SK-N-SH (cell line): ENCODE measurements around the gene SYNE3. TPM values are rescaled to one million over a fixed set of nuclear protein-coding genes. Genes with fewer than 3 reads are reported as not detected.

Experiments used
- CTCF ChIA-PET: fragments of 300-600, 350-600 bp; formaldehyde crosslinking; extraction: SDS; loops from one replicate; lab custom pipeline; 2021; lab: Yijun Ruan, JAX
- POLR2A ChIA-PET: fragments of 350-600 bp; sonication (Branson Sonifier 250); formaldehyde crosslinking; extraction: SDS; loops from one replicate; lab custom pipeline; 2020; ENCODE audit warnings: antibody characterized with exemption, inconsistent platforms; lab: Yijun Ruan, JAX
- DNase-seq: peaks from one replicate; pipeline ENCODE4 v3.0.0; 2012
- H2AFZ ChIP-seq: fragments of 200-600 bp; sonication (generic); 2 replicates; pipeline ENCODE4 v1.8.1; 2016; ENCODE audit warnings: antibody characterized with exemption, mild to moderate bottlenecking, low read depth
- H3F3A ChIP-seq: fragments of 200-600 bp; sonication (generic); replicated peaks from 2 replicates; pipeline ENCODE3; 2016; ENCODE audit warnings: antibody characterized with exemption, mild to moderate bottlenecking; ENCODE audit not compliant: insufficient read depth
- H3K27ac ChIP-seq, 2 experiments: fragments of 200-500 bp in 1 of 2; fragments of 200-600 bp in 1 of 2; sonication (Bioruptor generic) in 1 of 2; sonication (generic), shearing (Covaris generic) in 1 of 2; 2 replicates each; pipeline versions ENCODE4 v1.5.1 to v1.6.1; 2014 to 2016; ENCODE audit warnings: low read depth in 2 of 2, inconsistent platforms in 1 of 2, low read length in 1 of 2, mild to moderate bottlenecking in 1 of 2, mixed read lengths in 1 of 2
- H3K27me3 ChIP-seq: fragments of 200-600 bp; sonication (generic), shearing (Covaris generic); 2 replicates; pipeline ENCODE4 v1.6.1; 2016; ENCODE audit warnings: mixed run types; ENCODE audit not compliant: insufficient read depth
- H3K36me3 ChIP-seq, 2 experiments: fragments of 200-500 bp in 1 of 2; fragments of 200-600 bp in 1 of 2; sonication (Bioruptor generic) in 1 of 2; sonication (generic) in 1 of 2; replicated peaks in 1 of 2; 2 replicates each; pipeline versions ENCODE3 to v1.5.1; 2014 to 2016; ENCODE audit warnings: low read length in 1 of 2, mild to moderate bottlenecking in 1 of 2; ENCODE audit not compliant: insufficient read depth in 2 of 2, control insufficient read depth in 1 of 2
- H3K4me1 ChIP-seq, 2 experiments: fragments of 200-500 bp in 1 of 2; fragments of 200-600 bp in 1 of 2; sonication (Bioruptor generic) in 1 of 2; sonication (generic), shearing (Covaris generic) in 1 of 2; 2 replicates each; pipeline versions ENCODE4 v1.5.1 to v1.6.1; 2014 to 2016; ENCODE audit warnings: low read depth in 1 of 2, low read length in 1 of 2, mixed run types in 1 of 2; ENCODE audit not compliant: insufficient read depth in 2 of 2, control insufficient read depth in 1 of 2
- H3K4me2 ChIP-seq: fragments of 200-600 bp; sonication (generic), shearing (Covaris generic); 2 replicates; pipeline ENCODE4 v1.6.1; 2017; ENCODE audit warnings: mixed run types
- H3K4me3 ChIP-seq, 2 experiments: fragments of 200-500 bp in 1 of 2; fragments of 200-600 bp in 1 of 2; sonication (Bioruptor generic) in 1 of 2; sonication (generic), shearing (Covaris generic) in 1 of 2; 2 replicates each; pipeline versions ENCODE4 v1.5.1 to v1.8.1; 2014 to 2016; ENCODE audit warnings: low read depth in 2 of 2, inconsistent platforms in 1 of 2, low read length in 1 of 2, mild to moderate bottlenecking in 1 of 2, mixed read lengths in 1 of 2, moderate library complexity in 1 of 2
- H3K79me2 ChIP-seq: fragments of 200-600 bp; sonication (generic); 2 replicates; pipeline ENCODE4 v1.8.1; 2017; ENCODE audit warnings: mild to moderate bottlenecking; ENCODE audit not compliant: insufficient read depth
- H3K9ac ChIP-seq: fragments of 200-600 bp; sonication (generic); 2 replicates; pipeline ENCODE4 v1.6.1; 2017; ENCODE audit warnings: mixed run types
- H3K9me2 ChIP-seq: fragments of 200-600 bp; sonication (generic); 2 replicates; pipeline ENCODE4 v1.6.1; 2017; ENCODE audit warnings: mixed run types
- H3K9me3 ChIP-seq: fragments of 200-600 bp; sonication (generic); 2 replicates; pipeline ENCODE4 v1.6.1; 2017; ENCODE audit warnings: mixed run types, mild to moderate bottlenecking, moderate library complexity
- H4K20me1 ChIP-seq: fragments of 200-600 bp; sonication (generic); 2 replicates; pipeline ENCODE4 v1.6.1; 2017; ENCODE audit warnings: mild to moderate bottlenecking, mixed run types; ENCODE audit not compliant: insufficient read depth
- ELF1 ChIP-seq: IDR thresholded peaks from 2 replicates; pipeline ENCODE4 v1.4.0; 2012
- EZH2phosphoT487 ChIP-seq: fragments of 200-600 bp; sonication (generic); IDR thresholded peaks from 2 replicates; pipeline ENCODE4 v1.6.1; 2017; ENCODE audit warnings: low read depth, mixed run types, mild to moderate bottlenecking, antibody characterized with exemption, moderate library complexity, borderline replicate concordance
- FOXM1 ChIP-seq: IDR thresholded peaks from 2 replicates; pipeline ENCODE4 v1.4.0; 2012; ENCODE audit warnings: low read depth, mild to moderate bottlenecking
- GABPA ChIP-seq: IDR thresholded peaks from 2 replicates; pipeline ENCODE4 v1.4.0; 2012; ENCODE audit warnings: low read depth, mild to moderate bottlenecking
- IRF3 ChIP-seq: fragments of 150-350 bp; IDR thresholded peaks from 2 replicates; pipeline ENCODE4 v1.6.1; 2016; ENCODE audit warnings: mild to moderate bottlenecking, low read depth, low read length
- JUND ChIP-seq: IDR thresholded peaks from 2 replicates; pipeline ENCODE4 v1.4.0; 2012
- NFIC ChIP-seq: IDR thresholded peaks from 2 replicates; pipeline ENCODE4 v1.4.0; 2012; ENCODE audit warnings: borderline replicate concordance
- NRF1 ChIP-seq: IDR thresholded peaks from 2 replicates; pipeline ENCODE4 v1.6.1; 2012; ENCODE audit warnings: low read depth, mild to moderate bottlenecking, low read length
- PBX3 ChIP-seq: IDR thresholded peaks from 2 replicates; pipeline ENCODE4; 2012
- SMC3 ChIP-seq: IDR thresholded peaks from 2 replicates; pipeline ENCODE4 v1.6.1; 2012; ENCODE audit warnings: low read depth, low read length, improper control_type of control experiment
- USF1 ChIP-seq: IDR thresholded peaks from 2 replicates; pipeline ENCODE4 v1.4.0; 2012; ENCODE audit warnings: low read depth, borderline replicate concordance
- USF2 ChIP-seq: fragments of 150-350 bp; IDR thresholded peaks from 2 replicates; pipeline ENCODE4 v1.6.1; 2017; ENCODE audit warnings: antibody characterized with exemption, low read length, low read depth, borderline replicate concordance
- WGBS: methylation state at CpG from one replicate; pipeline ENCODE4 v1.1.6; 2017; ENCODE audit warnings: low lambda C conversion rate; 5-methylcytosine and 5-hydroxymethylcytosine counted together
- polyA plus RNA-seq, 3 experiments: library from polyadenylated mRNA; depleted of rRNA; stranded (reverse); fragments of >200 nt; gene quantifications; 2 replicates each; pipeline ENCODE4 v1.2.3, GENCODE V29; 2012

The SYNE3 gene
- polyA plus RNA-seq, 1 of the 3 experiments (the other 2 are of a cell fraction), result 2.0 TPM

GRCh38 chr14:95478309-95478708 lies 38.1 kb downstream of the SYNE3 start:
- POLR2A ChIA-PET, result no interaction called here
- WGBS, result 90% methylated on average over 6 of the region's 6 CpGs

More at GRCh38 chr14:95478309-95478708, 38.1 kb downstream of the SYNE3 start:
- no peaks in the 10 kb centered on the region for H3K9me2 ChIP-seq
- H3K27ac ChIP-seq, result no peak overlapping the region
- no peak overlapping the region for H2AFZ ChIP-seq
- no peak overlapping the region for H3K4me2 ChIP-seq
- H4K20me1 ChIP-seq, result no peaks in the 10 kb centered on the region
- H3K79me2 ChIP-seq, result peaks cover 3% of the 10 kb centered on the region; the same call in 1 of the 2 replicates
- peaks cover 0 to 2% of the 10 kb centered on the region in 2 experiments for H3K36me3 ChIP-seq
- DNase-seq, result no peak
- CTCF ChIA-PET, result interaction anchor here (1.7 kb wide), 1 partner anchor 49 kb away, joined by 6 read pairs; no protein-coding TSS in a partner anchor
- H3K4me3 ChIP-seq, result no peak overlapping the region
- TF ChIP-seq NFIC, result no peak
- TF ChIP-seq NRF1, result no peak
- no peak for TF ChIP-seq JUND
- no peak for TF ChIP-seq SMC3
- TF ChIP-seq IRF3, result no peak
- no peak for TF ChIP-seq GABPA
- no peak for TF ChIP-seq PBX3
- TF ChIP-seq FOXM1, result no peak
- no peak for TF ChIP-seq USF1
- no peak for TF ChIP-seq ELF1
- TF ChIP-seq EZH2phosphoT487, result no peak
- TF ChIP-seq USF2, result no peak
- H3F3A ChIP-seq, result peaks cover under 1% of the 10 kb centered on the region
- H3K9me3 ChIP-seq, result no peaks in the 10 kb centered on the region
- no peak overlapping the region for H3K9ac ChIP-seq
- H3K27me3 ChIP-seq, result no peaks in the 10 kb centered on the region
- H3K4me1 ChIP-seq, result peaks cover 7 to 29% of the 10 kb centered on the region in 2 experiments; a peak in 2 of 4 replicates
